ENCODE data around the gene SLC9A6.

Gene SLC9A6

DNA sequence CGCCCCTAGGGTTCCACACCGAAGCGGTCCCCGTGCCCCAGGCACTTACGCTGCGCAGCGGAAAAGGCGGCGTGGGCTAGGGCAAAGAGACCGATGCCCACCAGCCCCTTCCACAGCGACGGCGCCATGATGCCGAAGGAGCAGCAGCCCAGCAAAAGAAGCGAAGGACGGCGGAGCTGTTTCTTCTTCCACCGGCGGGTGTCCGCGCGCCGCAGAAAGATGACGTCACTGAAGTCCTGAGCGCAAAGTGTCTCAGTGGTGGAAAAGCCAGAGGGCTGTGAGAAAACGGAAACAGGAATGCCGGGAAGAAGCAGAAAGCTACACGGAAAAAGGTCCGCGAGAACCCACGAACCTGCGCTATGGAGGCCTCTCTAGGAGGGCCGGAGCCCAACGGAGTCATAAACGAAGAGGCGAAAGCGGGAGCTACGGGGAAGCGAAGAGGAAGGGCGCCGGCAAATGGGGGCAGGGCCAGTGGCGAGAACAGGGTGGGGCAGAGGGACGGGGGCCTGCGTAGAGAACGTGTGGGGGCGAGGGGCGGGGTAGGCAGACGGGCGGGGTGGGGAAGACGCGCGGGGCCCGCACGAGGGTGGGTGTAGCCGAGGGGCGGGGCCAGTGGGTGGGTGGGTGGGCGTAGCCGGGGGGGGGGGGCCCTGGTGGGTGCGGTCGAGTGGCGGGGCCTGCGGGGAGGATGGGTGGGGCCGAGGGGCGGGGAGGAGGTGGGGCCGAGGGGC, 11.5 kb upstream of the SLC9A6 start, which contains the start of gene MMGT1 (continued):
- no peak for TF ChIP-seq ZNF292 (tag by site-specific recombination; IDR thresholded peaks at IDR 0.05; ENCODE audit: borderline replicate concordance, low read depth)
- TF ChIP-seq ZNF302 (tag by site-specific recombination; IDR thresholded peaks at IDR 0.05; ENCODE audit: low read depth): no peak
- TF ChIP-seq ZNF626 (tag by site-specific recombination; IDR thresholded peaks at IDR 0.05): no peak
- TF ChIP-seq ZNF211 (tag by site-specific recombination; IDR thresholded peaks at IDR 0.05; ENCODE audit: low read depth): no peak
- TF ChIP-seq ZNF76 (tag by site-specific recombination; IDR thresholded peaks at IDR 0.05; ENCODE audit: borderline replicate concordance, low read depth): peak; percentile 94
- TF ChIP-seq SALL2 (tag by site-specific recombination; IDR thresholded peaks at IDR 0.05; ENCODE audit: borderline replicate concordance): no peak
- TF ChIP-seq ZNF621 (tag by site-specific recombination; IDR thresholded peaks at IDR 0.05): no peak
- no peak for TF ChIP-seq ZNF202 (tag by site-specific recombination; IDR thresholded peaks at IDR 0.05; ENCODE audit: borderline replicate concordance)
- TF ChIP-seq ZNF561 (tag by site-specific recombination; IDR thresholded peaks at IDR 0.05; ENCODE audit: borderline replicate concordance): no peak; the same call in 1 of the 2 replicates
- TF ChIP-seq ZNF133 (tag by site-specific recombination; IDR thresholded peaks at IDR 0.05): no peak
- peak; percentile 99 for TF ChIP-seq ZBTB48 (tag by site-specific recombination; IDR thresholded peaks at IDR 0.05)
- TF ChIP-seq ZBTB20 (tag by site-specific recombination; IDR thresholded peaks at IDR 0.05): peak; percentile 70; the same call in 1 of the 2 replicates
- TF ChIP-seq, protein P1, sequence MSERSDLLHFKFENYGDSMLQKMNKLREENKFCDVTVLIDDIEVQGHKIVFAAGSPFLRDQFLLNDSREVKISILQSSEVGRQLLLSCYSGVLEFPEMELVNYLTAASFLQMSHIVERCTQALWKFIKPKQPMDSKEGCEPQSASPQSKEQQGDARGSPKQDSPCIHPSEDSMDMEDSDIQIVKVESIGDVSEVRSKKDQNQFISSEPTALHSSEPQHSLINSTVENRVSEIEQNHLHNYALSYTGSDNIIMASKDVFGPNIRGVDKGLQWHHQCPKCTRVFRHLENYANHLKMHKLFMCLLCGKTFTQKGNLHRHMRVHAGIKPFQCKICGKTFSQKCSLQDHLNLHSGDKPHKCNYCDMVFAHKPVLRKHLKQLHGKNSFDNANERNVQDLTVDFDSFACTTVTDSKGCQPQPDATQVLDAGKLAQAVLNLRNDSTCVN (tag by site-specific recombination; optimal IDR thresholded peaks at IDR 0.05): peak; percentile 84
- TF ChIP-seq ZBTB8A (tag by site-specific recombination; IDR thresholded peaks at IDR 0.05): peak; percentile 62
- TF ChIP-seq, protein P2, sequence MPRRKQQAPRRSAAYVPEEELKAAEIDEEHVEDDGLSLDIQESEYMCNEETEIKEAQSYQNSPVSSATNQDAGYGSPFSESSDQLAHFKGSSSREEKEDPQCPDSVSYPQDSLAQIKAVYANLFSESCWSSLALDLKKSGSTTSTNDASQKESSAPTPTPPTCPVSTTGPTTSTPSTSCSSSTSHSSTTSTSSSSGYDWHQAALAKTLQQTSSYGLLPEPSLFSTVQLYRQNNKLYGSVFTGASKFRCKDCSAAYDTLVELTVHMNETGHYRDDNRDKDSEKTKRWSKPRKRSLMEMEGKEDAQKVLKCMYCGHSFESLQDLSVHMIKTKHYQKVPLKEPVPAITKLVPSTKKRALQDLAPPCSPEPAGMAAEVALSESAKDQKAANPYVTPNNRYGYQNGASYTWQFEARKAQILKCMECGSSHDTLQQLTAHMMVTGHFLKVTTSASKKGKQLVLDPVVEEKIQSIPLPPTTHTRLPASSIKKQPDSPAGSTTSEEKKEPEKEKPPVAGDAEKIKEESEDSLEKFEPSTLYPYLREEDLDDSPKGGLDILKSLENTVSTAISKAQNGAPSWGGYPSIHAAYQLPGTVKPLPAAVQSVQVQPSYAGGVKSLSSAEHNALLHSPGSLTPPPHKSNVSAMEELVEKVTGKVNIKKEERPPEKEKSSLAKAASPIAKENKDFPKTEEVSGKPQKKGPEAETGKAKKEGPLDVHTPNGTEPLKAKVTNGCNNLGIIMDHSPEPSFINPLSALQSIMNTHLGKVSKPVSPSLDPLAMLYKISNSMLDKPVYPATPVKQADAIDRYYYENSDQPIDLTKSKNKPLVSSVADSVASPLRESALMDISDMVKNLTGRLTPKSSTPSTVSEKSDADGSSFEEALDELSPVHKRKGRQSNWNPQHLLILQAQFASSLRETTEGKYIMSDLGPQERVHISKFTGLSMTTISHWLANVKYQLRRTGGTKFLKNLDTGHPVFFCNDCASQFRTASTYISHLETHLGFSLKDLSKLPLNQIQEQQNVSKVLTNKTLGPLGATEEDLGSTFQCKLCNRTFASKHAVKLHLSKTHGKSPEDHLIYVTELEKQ (tag by site-specific recombination; IDR thresholded peaks at IDR 0.05; ENCODE audit: borderline replicate concordance): no peak
- TF ChIP-seq GLIS1 (tag by site-specific recombination; IDR thresholded peaks at IDR 0.05): peak; percentile 61
- TF ChIP-seq, protein P3, sequence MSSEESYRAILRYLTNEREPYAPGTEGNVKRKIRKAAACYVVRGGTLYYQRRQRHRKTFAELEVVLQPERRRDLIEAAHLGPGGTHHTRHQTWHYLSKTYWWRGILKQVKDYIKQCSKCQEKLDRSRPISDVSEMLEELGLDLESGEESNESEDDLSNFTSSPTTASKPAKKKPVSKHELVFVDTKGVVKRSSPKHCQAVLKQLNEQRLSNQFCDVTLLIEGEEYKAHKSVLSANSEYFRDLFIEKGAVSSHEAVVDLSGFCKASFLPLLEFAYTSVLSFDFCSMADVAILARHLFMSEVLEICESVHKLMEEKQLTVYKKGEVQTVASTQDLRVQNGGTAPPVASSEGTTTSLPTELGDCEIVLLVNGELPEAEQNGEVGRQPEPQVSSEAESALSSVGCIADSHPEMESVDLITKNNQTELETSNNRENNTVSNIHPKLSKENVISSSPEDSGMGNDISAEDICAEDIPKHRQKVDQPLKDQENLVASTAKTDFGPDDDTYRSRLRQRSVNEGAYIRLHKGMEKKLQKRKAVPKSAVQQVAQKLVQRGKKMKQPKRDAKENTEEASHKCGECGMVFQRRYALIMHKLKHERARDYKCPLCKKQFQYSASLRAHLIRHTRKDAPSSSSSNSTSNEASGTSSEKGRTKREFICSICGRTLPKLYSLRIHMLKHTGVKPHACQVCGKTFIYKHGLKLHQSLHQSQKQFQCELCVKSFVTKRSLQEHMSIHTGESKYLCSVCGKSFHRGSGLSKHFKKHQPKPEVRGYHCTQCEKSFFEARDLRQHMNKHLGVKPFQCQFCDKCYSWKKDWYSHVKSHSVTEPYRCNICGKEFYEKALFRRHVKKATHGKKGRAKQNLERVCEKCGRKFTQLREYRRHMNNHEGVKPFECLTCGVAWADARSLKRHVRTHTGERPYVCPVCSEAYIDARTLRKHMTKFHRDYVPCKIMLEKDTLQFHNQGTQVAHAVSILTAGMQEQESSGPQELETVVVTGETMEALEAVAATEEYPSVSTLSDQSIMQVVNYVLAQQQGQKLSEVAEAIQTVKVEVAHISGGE (tag by site-specific recombination; conservative IDR thresholded peaks at IDR 0.05; ENCODE audit: low read depth): peak; percentile 93
- TF ChIP-seq HOXD13 (CRISPR knock-in tag; IDR thresholded peaks at IDR 0.05; ENCODE audit: borderline replicate concordance): 0 out of 2 replicates have a peak, but pooled peaks have one; percentile 18
- TF ChIP-seq, protein P4, sequence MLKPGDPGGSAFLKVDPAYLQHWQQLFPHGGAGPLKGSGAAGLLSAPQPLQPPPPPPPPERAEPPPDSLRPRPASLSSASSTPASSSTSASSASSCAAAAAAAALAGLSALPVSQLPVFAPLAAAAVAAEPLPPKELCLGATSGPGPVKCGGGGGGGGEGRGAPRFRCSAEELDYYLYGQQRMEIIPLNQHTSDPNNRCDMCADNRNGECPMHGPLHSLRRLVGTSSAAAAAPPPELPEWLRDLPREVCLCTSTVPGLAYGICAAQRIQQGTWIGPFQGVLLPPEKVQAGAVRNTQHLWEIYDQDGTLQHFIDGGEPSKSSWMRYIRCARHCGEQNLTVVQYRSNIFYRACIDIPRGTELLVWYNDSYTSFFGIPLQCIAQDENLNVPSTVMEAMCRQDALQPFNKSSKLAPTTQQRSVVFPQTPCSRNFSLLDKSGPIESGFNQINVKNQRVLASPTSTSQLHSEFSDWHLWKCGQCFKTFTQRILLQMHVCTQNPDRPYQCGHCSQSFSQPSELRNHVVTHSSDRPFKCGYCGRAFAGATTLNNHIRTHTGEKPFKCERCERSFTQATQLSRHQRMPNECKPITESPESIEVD (tag by site-specific recombination; IDR thresholded peaks at IDR 0.05): no peak
- no peak for TF ChIP-seq ZBTB1 (tag by site-specific recombination; IDR thresholded peaks at IDR 0.05)
- no peak for TF ChIP-seq ZNF610 (tag by site-specific recombination; IDR thresholded peaks at IDR 0.05; ENCODE audit: borderline replicate concordance)
- TF ChIP-seq ZNF23 (tag by site-specific recombination; IDR thresholded peaks at IDR 0.05; ENCODE audit: borderline replicate concordance): no peak
- TF ChIP-seq ZNF157 (tag by site-specific recombination; IDR thresholded peaks at IDR 0.05): no peak
- no peak for TF ChIP-seq ZNF354C (tag by site-specific recombination; IDR thresholded peaks at IDR 0.05; ENCODE audit: borderline replicate concordance, low read depth)
- no peak for TF ChIP-seq ZNF426 (tag by site-specific recombination; IDR thresholded peaks at IDR 0.05)
- TF ChIP-seq, protein P5, sequence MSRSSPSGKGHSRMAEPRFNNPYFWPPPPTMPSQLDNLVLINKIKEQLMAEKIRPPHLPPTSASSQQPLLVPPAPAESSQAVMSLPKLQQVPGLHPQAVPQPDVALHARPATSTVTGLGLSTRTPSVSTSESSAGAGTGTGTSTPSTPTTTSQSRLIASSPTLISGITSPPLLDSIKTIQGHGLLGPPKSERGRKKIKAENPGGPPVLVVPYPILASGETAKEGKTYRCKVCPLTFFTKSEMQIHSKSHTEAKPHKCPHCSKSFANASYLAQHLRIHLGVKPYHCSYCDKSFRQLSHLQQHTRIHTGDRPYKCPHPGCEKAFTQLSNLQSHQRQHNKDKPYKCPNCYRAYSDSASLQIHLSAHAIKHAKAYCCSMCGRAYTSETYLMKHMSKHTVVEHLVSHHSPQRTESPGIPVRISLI (tag by site-specific recombination; IDR thresholded peaks at IDR 0.05): no peak
- no peak for TF ChIP-seq ZNF768 (tag by site-specific recombination; IDR thresholded peaks at IDR 0.05)
- peak; percentile 90 for TF ChIP-seq ZNF335 (tag by site-specific recombination; conservative IDR thresholded peaks at IDR 0.05)
- TF ChIP-seq GLI2 (tag by site-specific recombination; IDR thresholded peaks at IDR 0.05; ENCODE audit: borderline replicate concordance, low read depth): no peak
